8988T (cell line): ENCODE data around the gene MBTPS1.

Experiments used
- DNase-seq: peaks from one replicate; pipeline ENCODE4 v3.0.0; 2011

Gene MBTPS1

DNA sequence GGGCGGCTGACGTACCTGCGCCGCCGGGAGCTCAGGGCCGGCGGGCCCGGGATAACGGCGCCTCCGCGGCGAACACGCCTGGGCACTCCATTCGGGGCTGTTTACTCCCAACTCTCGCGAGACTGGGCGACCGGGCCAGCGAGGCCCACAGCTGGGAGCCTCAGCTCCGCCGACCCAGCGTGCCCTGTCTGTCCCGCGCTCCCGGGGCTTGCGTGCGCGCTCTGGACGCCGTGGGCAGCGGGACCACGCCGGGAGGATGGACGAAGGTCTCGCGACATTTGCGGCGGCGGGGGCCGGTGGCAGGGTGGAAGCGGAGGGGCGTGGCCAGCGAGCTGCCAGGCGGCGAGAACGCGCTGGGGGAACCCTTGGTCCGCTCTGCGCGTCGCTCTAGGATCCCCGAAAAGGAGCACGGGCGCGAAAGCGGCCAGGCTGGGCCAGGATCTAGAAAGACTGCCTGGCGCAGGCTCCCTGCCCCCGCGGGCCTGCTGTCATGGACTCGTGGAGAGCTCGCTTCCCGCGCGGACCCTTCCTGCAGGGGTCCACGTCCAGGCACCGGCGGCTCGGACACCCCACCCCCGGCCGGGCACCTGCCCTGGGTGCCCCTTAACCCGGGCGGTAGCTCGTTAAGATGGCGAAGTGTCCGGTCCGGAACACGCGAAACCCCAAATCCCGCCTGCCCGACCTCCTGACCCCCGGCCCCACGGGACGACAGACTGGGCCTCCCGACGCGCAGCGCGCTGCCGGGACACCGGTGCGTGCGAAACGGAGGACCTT, at the start of gene MBTPS1:
MBTPS1 (minus strand) TSS at position 223 of the 774 bp plus-strand sequence. CDS start 15,159 bp downstream, outside the sequence.
- DNase-seq: peak; percentile 97

DNA sequence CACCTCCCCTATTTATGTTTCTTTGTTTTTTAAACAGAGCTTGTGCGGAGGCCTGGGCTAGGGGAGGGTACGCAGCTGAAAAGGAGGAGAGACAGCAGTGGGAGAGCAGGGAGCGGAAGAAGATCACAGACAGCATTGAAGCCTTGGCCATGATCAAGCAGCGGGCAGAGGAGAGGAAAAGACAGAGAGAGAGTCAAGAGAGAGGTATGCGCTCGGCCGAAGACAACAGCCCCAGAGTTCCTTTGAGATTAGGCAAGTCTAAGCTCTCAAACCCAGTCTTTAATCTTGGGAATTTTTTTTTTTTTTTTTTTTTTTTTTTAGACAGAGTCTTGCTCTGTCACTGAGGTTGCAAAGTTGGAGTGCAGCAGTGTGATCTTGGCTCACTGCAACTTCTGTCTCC, 49.0 kb upstream of the MBTPS1 start:
- DNase-seq: no peak

DNA sequence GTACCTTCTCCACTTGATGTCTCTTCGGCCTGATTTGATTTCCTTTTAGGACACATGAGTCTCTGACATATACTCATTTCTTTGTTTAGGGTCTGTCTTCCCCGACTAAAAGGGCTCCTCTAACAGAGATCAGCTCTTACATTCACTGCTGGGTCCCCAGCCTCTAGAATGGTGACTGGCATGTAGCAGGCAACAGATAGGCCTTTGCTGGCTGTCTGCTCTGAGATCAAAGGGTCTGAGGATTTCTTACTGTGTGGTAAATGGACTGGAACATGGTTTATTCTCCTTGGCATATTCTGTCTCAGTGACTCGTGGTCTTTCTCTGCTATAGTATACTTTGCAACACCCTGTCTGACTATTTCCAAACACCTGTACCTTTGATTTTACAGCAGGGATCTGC, 45.1 kb upstream of the MBTPS1 start:
- no peak for DNase-seq

DNA sequence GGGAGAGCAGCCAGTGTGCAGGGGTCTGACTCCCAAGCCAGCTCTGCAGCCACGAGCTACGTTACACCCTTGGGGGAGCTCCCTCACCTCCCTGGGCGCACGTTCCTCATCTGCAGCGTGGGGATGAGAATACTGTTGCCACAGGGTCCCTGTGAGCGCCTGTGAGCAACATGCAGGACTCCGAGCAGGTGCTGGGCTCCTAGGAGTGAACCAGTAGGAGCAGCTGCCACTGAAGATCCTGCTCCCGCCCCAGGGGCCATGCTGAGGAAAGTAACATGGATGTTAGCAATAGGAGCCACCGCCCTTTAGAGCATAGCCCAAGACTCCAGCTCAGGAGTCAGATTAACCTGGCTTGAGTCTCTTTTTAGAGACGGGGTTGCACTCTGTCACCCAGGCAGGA, 44.3 kb upstream of the MBTPS1 start:
- DNase-seq: no peak

DNA sequence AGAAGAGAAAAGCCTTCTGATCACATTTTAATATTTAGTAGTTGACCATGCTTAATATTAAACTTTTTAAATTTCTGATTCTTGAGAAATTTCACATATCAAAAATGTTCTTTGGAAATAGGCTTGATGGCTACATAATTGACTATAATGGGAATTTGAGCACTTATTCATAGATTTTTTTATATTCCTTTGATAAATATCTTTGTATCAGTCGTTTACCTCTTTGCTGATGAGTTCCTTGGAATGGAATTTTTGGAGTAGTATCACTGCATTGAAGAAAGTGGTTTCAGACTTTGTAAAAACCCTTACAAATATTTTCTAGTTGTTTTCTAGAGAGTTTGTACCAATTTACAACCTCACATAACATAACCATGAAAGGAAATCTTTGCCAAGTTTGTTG, 43.1 kb upstream of the MBTPS1 start:
- DNase-seq: no peak

DNA sequence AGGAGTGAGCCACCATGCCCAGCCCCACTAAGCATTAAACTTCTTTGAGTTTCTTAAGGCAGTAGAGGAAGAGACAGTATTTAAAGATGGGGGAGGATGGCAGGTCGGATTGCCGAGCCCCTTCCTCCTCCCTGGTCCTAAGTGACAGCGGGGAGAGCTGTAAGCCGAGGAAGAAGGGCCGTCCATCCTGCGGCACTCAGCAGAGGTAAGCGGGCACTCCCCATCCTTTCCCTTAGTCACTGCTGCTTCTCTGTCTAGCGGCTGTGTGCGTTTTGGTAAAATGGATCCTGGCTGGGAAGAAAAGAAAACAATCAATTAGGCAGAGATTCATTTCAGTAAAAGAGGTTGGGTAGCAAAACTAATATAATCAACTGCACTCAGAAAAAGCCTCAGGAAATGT, 42.3 kb upstream of the MBTPS1 start:
- no peak for DNase-seq

DNA sequence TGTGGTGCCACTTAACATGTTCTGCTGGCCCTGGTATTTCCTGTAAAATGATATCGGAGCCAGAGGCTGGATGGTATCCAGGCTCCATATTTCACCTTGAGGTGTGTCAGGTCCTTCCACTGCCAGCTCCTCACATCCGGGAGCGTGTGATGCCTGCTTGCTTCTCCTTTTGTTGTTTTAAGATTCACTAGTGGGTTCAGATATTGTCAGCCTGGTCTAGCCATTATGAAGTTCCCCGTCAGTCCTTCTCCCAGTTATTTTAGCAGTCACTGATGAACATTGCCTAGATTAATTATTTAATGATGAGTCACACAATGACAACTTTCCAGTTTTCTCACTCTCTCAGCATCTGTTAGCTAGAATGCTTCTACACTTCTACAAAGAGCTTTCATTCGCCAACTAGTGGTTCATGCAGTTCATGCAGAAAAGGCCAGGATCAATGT, 39.6 kb upstream of the MBTPS1 start:
- DNase-seq: no peak

DNA sequence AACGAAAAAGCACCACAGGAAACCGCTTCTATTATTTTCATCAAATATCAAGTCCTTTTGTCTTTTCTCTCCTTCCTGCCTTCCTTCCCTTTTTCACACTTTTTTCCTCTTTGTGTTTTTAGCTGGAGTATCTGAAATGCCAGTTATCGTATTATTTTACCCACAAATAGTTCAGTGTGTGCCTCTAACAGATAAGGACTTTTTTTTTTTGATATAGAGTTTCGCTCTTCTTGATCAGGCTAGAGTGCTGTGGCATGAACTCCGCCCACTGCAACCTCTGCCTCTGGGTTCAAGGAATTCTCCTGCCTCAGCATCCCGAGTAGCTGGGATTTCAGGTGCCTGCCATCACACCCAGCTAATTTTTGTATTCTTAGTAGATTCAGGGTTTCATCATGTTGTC, 39.0 kb upstream of the MBTPS1 start:
- no peak for DNase-seq

DNA sequence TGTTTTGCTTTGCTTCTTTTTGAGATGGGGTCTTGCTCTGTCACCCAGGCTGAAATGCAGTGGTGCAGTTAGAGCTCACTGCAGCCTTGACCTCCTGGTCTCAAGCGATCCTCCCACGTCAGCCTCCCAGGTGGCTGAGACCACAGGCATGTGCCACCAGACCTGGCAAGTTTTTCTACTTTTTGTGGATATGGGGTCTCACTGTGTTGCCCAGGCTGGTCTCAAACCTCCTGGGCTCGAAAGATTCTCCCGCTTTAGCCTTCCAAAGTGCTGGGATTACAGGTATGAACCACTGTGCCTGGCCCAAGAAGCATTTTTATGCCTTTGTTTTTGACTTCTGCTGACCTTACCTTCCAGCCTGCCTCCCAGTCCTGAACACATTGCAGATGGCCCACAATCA, 38.5 kb upstream of the MBTPS1 start:
- DNase-seq: no peak

DNA sequence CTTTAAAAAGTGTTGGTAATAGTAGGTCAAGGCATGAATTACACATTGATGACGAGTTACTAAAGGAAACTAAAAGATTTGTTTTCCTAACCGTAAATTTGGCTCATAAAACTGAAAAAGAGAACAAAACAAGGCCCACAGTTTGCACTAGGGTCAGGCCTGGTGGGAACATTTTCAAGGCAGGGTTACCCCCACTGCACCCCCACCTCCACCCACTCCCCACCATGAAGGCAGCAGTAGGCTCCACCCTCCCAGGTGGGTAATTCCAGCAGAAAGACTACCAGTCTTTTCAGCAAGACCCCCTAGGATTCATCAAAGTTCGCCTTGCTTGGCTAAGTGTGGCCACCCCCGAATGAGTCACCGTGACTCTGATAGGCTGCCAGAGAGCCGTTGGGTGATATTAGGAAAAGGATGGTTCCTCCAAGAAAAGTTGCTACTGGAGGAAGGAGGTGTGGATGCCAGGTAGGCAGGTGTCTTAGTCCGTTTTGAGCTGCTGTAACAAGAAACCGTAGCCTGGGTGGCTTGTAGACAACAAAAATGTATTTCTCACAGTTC, 37.0 kb upstream of the MBTPS1 start:
- no peak for DNase-seq

DNA sequence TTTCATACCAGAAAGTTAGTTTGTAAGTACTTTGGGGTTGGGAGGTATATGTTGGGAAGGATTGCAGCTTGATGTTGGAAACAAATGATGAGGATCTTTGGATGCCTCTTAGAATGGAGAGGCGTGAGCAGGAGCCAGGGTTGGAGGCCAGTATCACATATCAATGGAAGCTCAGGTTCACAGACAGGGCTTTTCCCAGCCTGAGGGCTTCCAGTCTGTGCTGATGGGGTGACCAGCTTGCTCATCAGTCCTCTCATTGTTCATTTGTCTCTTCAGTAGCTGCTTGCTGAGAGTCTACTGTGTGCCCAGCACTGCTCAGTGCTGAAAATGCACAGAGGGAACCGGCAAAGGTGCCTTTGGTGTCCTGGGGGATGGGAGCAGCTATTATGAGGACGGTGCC, 34.2 kb upstream of the MBTPS1 start:
- no peak for DNase-seq

DNA sequence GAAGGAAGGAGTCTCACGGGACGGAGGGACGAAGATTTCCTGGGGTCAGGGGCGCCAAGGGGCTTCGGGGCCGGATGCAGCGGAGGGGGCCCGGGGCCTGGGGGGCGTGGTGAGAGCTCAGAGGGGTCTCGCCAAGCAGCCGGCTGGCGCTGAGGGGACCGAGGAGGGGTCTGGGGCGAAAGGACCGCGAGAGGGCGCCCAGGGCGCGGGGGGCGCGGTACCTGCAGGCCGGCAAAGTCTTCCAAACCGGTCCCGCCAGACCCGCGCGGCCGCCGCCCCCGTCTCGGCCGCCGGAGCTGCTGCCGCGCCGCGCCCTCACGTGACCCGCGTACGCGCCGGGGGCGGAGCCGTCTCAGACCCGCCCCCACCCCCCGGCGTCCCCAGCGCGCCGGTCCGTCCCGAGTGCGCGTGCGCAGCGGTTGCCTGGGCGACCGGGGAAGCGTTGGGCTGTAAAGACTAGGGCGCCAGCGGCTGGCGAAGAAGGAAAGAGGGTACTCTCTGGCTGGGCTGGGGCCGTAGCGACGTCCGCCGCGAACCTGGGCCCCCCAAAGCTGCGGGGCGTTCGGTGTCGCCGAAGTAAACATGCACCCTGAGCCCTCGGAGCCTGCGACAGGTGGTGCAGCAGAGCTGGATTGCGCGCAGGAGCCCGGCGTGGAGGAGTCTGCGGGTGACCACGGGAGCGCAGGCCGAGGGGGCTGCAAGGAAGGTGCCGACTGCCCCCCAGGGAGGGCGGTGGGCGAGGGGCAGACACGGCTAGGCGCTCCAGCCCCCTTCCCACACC, 28.3 kb upstream of the MBTPS1 start, which contains the start of the genes DNAAF1 and HSDL1:
DNAAF1 (plus strand) TSS at position 450 of the 781 bp plus-strand sequence; CDS start at position 583, 133 bp downstream.
HSDL1 (minus strand) TSS at position 319 of the 781 bp plus-strand sequence. CDS start 13,856 bp downstream, outside the sequence.
- DNase-seq: peak; percentile 94

DNA sequence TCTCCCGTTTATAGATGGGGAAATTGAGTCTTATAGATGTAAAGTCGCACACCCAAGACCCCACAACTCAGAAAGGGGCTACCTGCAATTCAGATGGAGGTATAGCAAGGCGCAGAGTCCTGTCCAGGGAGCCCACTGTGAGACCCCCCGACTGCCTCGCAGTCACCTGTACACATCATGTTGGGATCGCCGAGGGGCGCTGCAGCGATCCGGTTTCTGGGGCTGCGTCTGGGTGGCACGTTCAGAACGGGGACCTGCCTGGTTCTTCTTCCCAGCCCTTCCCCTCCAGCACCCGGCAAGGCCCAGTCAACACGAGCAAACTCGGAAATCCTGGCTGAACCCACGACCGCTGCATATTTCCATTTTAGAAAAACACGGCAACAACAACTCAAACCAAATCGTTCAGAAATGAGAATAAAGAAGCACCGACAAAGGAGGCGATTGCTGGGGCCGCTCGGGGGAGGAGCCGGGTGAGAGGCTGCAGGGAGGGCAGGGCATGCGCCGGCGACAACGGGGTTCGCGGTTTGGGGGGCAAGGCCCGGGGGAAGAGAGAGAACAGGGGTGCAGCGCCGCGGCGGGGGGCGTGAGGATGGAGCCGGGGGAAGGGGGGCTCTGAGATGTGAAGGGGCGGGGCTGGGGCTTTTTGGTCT, 27.6 kb upstream of the MBTPS1 start:
- peak; percentile 42 for DNase-seq

DNA sequence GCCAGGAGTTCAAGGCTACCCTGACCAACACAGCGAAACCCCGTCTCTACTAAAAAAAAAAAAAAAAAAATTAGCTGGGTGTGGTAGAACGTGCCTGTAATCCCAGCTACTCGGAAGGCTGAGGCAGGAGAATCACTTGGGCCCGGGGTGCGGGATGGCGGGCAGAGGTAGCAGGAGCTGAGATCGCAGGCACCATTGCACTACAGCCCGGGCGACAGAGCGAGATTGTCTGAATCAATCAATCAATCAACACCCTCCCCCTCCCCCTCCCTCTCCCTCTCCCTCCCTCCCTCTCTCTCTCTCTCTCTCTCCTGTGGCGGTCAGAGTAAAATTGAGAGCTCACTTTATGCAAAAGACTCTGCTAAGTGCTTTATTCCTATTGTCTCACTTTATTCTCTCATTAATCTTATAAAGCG, 27.1 kb upstream of the MBTPS1 start:
- no peak for DNase-seq

DNA sequence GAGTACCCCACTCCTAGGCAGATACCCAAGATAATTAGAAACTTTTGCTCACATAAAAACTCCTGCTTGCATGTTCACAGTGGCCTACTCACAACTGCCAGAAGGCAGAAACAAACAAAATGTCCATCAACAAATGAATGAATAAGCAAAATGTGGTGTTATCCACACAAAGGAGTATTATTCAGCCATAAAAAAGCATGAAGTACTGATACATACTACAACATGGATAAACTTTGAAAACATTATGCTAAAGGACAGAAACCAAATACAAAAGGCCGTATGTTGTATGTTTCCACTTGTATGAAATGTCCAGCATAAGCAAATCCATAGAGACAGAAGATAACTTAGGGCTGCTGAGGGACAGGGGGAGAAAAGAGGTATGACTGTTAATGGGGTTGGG, 26.3 kb upstream of the MBTPS1 start:
- no peak for DNase-seq

DNA sequence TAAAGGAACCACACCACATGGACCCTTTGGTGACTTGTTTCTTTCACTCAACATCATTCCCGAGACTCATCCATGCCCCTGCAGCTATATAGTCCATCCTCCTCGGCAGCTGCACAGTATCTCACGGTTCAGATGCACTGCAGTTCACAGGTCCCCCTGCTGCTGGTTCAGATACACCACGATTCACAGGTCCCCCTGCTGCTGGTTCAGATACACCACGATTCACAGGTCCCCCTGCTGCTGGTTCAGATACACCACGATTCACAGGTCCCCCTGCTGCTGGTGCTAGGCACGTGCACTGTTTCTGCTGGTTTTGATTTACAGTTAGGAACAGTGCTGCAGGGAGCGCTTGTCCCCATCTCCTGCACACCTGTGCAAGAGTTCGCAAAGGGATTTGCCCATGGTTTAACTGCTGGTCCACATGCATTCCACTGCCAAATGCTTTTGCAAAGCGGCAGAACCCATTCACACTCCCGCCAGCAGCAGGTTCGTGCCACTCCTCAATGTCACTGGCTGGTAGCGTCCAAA, 24.5 kb upstream of the MBTPS1 start:
- peak; percentile 67 for DNase-seq

DNA sequence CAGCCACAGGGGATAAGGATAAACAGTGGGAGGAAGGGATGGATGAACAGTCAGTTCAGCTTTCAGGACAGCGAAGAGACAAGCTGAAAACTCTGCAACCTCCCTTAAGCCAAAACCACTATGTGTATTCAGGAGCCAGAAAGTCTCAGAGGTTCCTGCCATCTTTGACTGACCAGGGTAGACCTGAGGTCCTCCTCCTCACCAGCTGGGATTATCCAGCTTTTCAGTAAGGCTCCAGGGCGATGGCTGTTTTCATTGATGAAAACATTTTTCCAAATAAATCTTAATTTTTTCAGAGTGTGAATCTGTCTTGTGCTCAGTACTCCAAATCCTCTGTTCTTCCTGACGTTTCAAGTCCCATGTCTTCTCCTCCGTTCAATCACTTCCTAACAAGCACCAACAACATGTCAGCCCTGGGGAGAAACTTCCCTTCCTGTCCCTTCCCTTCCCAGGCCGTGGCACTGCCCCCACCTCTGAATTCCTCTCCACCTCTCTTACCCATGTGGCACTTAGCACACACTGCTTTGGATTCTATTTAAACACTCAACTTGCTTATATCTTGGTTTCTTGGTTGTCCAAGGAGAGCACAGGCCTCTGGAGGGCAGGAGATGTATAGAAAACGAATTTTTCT, 23.0 kb upstream of the MBTPS1 start:
- DNase-seq: no peak

DNA sequence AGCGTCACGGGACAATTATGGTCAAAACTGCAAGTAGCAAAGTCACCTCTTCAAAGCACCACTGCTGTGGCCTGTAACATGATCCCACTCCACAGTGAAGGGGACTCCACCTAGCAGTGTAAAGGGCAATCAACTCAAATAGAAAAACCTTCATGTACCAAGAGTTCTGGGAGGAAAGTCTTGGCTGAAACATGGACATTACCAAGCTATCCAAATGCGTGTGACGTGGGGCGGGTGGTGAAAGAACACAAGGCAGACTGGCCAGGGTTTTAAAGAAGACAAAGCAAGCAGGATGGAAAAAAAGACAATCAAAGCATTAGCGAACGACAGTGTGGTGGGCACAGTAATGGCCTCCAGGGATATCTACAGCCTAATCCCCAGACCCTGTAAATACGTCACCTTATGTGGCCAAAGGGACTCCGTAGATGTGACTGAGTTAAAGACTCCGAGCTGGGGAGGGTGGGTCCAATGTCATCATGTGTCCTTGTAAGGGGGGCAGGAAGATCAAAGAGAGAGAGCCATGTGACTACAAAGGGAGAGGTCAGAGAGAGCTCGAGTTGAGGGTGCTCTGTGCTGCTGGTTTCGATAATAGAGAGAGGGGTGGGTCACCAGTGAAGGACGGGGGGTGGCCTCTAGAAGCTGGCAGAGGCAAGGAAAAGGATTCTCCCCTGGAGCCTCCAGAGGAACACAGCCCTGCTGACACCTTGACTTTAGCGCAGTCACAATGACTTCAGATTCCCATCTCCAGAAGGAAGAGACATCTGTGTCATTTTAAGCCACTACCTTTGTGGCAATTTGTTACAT, 22.3 kb upstream of the MBTPS1 start:
- no peak for DNase-seq

DNA sequence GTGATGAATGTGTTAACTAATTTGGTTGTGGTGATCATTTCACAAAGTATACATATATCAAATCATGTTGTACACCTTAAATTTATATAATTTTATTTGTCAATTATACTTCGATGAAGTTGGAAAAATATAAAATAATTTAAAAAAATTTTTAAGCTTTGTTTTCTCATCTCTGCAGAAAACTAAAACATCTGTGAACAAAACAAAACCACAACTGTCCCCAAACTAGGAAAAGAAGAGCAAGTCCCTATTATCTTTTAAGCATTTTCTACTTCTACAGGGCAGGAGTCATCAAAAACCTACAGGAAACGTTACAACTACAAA, 21.7 kb upstream of the MBTPS1 start:
- DNase-seq: no peak

DNA sequence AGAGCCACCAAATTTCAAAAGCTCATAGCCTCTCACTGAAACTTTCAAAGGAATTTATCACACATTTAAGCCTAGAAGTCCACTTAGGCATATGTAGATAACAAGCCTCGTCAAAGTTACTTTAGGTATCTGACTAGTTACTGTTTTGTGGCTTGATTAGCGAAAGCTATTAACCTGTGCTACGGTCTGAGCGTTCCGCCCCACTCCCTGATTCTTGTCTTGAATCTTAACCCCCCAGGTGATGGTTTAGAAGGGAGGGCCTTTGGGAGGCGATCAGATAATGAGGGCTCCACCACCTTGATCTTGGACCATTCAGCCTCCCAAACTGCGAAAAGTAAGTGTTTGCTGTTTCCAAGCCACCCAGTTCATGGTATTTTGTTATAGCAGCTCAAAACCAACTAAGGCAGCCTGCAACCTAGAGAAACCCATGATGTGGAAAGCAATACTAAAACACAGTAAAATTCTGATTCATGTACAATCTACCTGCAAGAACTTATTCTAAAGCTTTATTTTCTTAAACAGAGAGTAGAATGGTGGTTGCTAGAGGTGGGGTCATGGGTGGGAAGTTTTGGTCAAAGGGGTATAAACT, 21.1 kb upstream of the MBTPS1 start:
- no peak for DNase-seq

DNA sequence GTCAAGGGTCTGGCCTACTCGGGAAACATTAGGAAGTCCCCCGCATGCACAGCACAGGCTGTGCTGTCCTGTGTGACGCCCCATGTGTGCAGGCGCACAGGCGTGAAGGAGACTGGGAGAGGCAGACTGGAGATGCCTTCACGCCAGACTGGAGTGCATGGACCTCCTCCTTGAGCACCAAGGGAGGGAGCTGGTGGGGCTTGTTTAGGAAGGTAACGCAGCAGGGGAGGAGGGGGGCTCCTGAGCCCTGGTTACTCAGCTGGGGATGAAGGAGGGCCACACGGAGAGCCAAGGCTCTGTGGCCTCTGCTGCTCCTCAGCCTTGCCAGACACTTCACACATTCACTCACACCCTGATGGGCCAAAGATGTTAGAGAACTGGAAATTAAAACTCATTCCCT, 20.5 kb upstream of the MBTPS1 start:
- DNase-seq: no peak
